B cell (primary cell): ENCODE measurements around the gene AHRR. TPM values are rescaled to one million over a fixed set of nuclear protein-coding genes. Genes with fewer than 3 reads are reported as not detected.
"Not testable (repeated sequence)": the region's sequence is repeated elsewhere in the genome, so short reads cannot be mapped to it uniquely, and the experiment has no call there.

Experiments used
- ATAC-seq: fragments of 200-7000 bp; cut with Tn5 transposase; one replicate; pipeline ENCODE4 v1.10.0; 2021; ENCODE audit warnings: low read depth, mild to moderate bottlenecking, moderate number of reproducible peaks, moderate library complexity
- CTCF ChIA-PET: fragments of 350-600 bp; sonication (Branson Sonifier 250); formaldehyde crosslinking; loops from one replicate; lab custom pipeline; 2021; ENCODE audit warnings: antibody characterized with exemption, inconsistent platforms; lab: Charles Lee
- POLR2A ChIA-PET: fragments of 350-600 bp; sonication (Branson Sonifier 250); formaldehyde crosslinking; loops from one replicate; lab custom pipeline; 2021; ENCODE audit warnings: antibody characterized with exemption; lab: Charles Lee
- DNase-seq: peaks from one replicate; pipeline ENCODE4 v3.0.0; 2013
- H2AFZ ChIP-seq: 2 replicates; pipeline ENCODE4 v1.6.1; 2012; ENCODE audit warnings: mild to moderate bottlenecking, low read depth, low read length; ENCODE audit not compliant: insufficient read depth, poor library complexity, severe bottlenecking
- H3K27ac ChIP-seq, 2 donors: 1 replicate in 1 of 2; 2 replicates in 1 of 2; pipeline ENCODE4 v1.5.1; 2012 to 2013; ENCODE audit warnings: low read length in 2 of 2, mild to moderate bottlenecking in 2 of 2, moderate library complexity in 1 of 2
- H3K27me3 ChIP-seq, 4 experiments: fragments of 200-600 bp in 1 of 4; sonication (generic) in 1 of 4; replicated peaks in 1 of 4; 1 replicate in 2 of 4; 2 replicates in 2 of 4; pipeline versions ENCODE4 v1.6.1 to v1.7.0; 2013 to 2016; ENCODE audit warnings: low read length in 3 of 4, mild to moderate bottlenecking in 2 of 4, mixed read lengths in 1 of 4, moderate library complexity in 1 of 4; ENCODE audit not compliant: insufficient read depth in 4 of 4, control insufficient read depth in 3 of 4; ENCODE audit errors: control extremely low read depth in 1 of 4
- H3K36me3 ChIP-seq, 2 experiments: replicated peaks in 1 of 2; 1 replicate in 1 of 2; 2 replicates in 1 of 2; pipeline versions ENCODE4 v1.6.1 to v1.7.1; 2013; ENCODE audit warnings: low read length in 1 of 2; ENCODE audit not compliant: insufficient read depth in 2 of 2, control insufficient read depth in 1 of 2; ENCODE audit errors: control extremely low read depth in 1 of 2, extremely low read depth in 1 of 2
- H3K4me1 ChIP-seq, 2 donors: fragments of 200-600 bp in 1 of 2; sonication (generic) in 1 of 2; 1 replicate in 1 of 2; 2 replicates in 1 of 2; pipeline versions ENCODE4 v1.5.1 to v1.6.1; 2013 to 2017; ENCODE audit warnings: low read length in 2 of 2; ENCODE audit not compliant: control insufficient read depth in 2 of 2, insufficient read depth in 2 of 2
- H3K4me2 ChIP-seq: replicated peaks from 2 replicates; pipeline ENCODE3; 2012; ENCODE audit warnings: mild to moderate bottlenecking, low read depth, low read length; ENCODE audit not compliant: poor library complexity, severe bottlenecking
- H3K4me3 ChIP-seq, 5 experiments: fragments of 200-600 bp in 1 of 5; sonication (generic) in 1 of 5; 1 replicate in 3 of 5; 2 replicates in 2 of 5; pipeline versions ENCODE4 v1.5.1 to v1.7.0; 2011 to 2016; ENCODE audit warnings: low read length in 4 of 5, mild to moderate bottlenecking in 4 of 5, low read depth in 2 of 5, control low read depth in 1 of 5, moderate library complexity in 1 of 5; ENCODE audit not compliant: insufficient read depth in 1 of 5; ENCODE audit errors: control extremely low read depth in 1 of 5, extremely low read depth in 1 of 5
- H3K79me2 ChIP-seq: fragments of 200-600 bp; sonication (generic); one replicate; pipeline ENCODE4 v1.6.0; 2016; ENCODE audit warnings: low read length; ENCODE audit not compliant: control insufficient read depth, insufficient read depth
- H3K9ac ChIP-seq: fragments of 200-600 bp; sonication (generic); 2 replicates; pipeline ENCODE4 v1.6.1; 2017; ENCODE audit warnings: mild to moderate bottlenecking, low read length, moderate library complexity
- H3K9me3 ChIP-seq, 3 donors: one replicate each; pipeline versions ENCODE4 v1.6.1 to v1.7.1; 2013; ENCODE audit warnings: low read length in 2 of 3; ENCODE audit not compliant: control insufficient read depth in 2 of 3, insufficient read depth in 1 of 3; ENCODE audit errors: control extremely low read depth in 1 of 3
- H4K20me1 ChIP-seq: 2 replicates; pipeline ENCODE4 v1.6.0; 2012; ENCODE audit warnings: mild to moderate bottlenecking, low read length; ENCODE audit not compliant: insufficient read depth, control insufficient read depth, poor library complexity, severe bottlenecking
- H3K27ac Mint-ChIP-seq: one replicate; pipeline ENCODE4 v1.8.0; 2021; ENCODE audit warnings: mixed read lengths
- H3K27me3 Mint-ChIP-seq: one replicate; pipeline ENCODE4 v1.8.0; 2021; ENCODE audit warnings: mixed read lengths
- H3K4me1 Mint-ChIP-seq: one replicate; pipeline ENCODE4 v1.8.0; 2021; ENCODE audit warnings: mixed read lengths
- H3K4me3 Mint-ChIP-seq: one replicate; pipeline ENCODE4 v1.8.0; 2021; ENCODE audit warnings: mixed read lengths
- H3K9me3 Mint-ChIP-seq: one replicate; pipeline ENCODE4 v1.8.0; 2022; ENCODE audit warnings: mixed read lengths; ENCODE audit not compliant: insufficient read depth
- CTCF ChIP-seq: fragments of 200-600 bp; IDR thresholded peaks from one replicate; pipeline ENCODE4 v1.8.0; 2022; ENCODE audit warnings: antibody characterized with exemption, mild to moderate bottlenecking
- EZH2 ChIP-seq: IDR thresholded peaks from 2 replicates; pipeline ENCODE4 v1.6.1; 2012; ENCODE audit warnings: borderline replicate concordance, low read depth, mild to moderate bottlenecking, moderate library complexity, low read length; ENCODE audit not compliant: insufficient read depth, poor library complexity, severe bottlenecking
- WGBS: methylation state at CpG from one replicate; pipeline ENCODE4 v1.1.5; 2013; ENCODE audit warnings: missing lambda C conversion rate; ENCODE audit not compliant: insufficient coverage; 5-methylcytosine and 5-hydroxymethylcytosine counted together
- intact Hi-C: fragments of 100-400 bp; cut with micrococcal nuclease; formaldehyde crosslinking; loops from one replicate; pipeline ENCODE4 v1.10.0; 2022
- polyA plus RNA-seq: library from polyadenylated mRNA; depleted of rRNA; stranded (reverse); fragments of >200 nt; gene quantifications from 2 replicates; pipeline ENCODE4 v1.2.3, GENCODE V29; 2012
- total RNA-seq, 2 donors: library from RNA; stranded (reverse); fragments of 120-200 nt in 1 of 2; gene quantifications; 1 replicate in 1 of 2; 2 replicates in 1 of 2; pipeline versions ENCODE4 v1.2.3 to v1.2.4, GENCODE V29; 2013 to 2022

Gene AHRR
- total and polyA plus RNA-seq, 2 donors (not counting 1 experiment from before 2014, with no cell fraction given): 0.13 to 1.7 TPM

GRCh38 chr5:485946-486491, 164.5 kb downstream of the AHRR start:
- Histone ChIP-seq H3K9ac (no peak overlapping the region), H3K4me1 (peaks cover 5 to 10% of the 10 kb centered on the region in 2 donors), H4K20me1 (no peaks in the 10 kb centered on the region), H3K79me2 (no peaks in the 10 kb centered on the region), H3K27me3 (peaks cover 0 to 40% (median 5%) of the 10 kb centered on the region in 4 experiments), H3K9me3 (peaks cover 0 to 15% (median 0%) of the 10 kb centered on the region in 3 donors), H2AFZ (no peak overlapping the region), H3K4me3 (no peak overlapping the region), H3K4me2 (peak overlapping the region; percentile 55), H3K36me3 (no peaks in the 10 kb centered on the region), H3K27ac (no peak overlapping the region)
- ChIA-PET POLR2A (no interaction called here), CTCF (no interaction called here)
- no peaks in the 10 kb centered on the region for H3K9me3 Mint-ChIP-seq
- H3K4me1 Mint-ChIP-seq: no peaks in the 10 kb centered on the region
- H3K4me3 Mint-ChIP-seq: no peak overlapping the region
- WGBS: 33% methylated on average over 13 of the region's 23 CpGs
- peaks cover 12% of the 10 kb centered on the region for H3K27me3 Mint-ChIP-seq
- DNase-seq (no peak), ATAC-seq (no peak)
- no peak overlapping the region for H3K27ac Mint-ChIP-seq
- TF ChIP-seq EZH2 (no peak), CTCF (no peak)
- intact Hi-C loops: no loop called here

GRCh38 chr5:486597-486996, 165.1 kb downstream of the AHRR start:
- H3K36me3 ChIP-seq, H3K9me3 Mint-ChIP-seq, H3K4me3 ChIP-seq, DNase-seq, H3K4me1 ChIP-seq, H3K4me3 Mint-ChIP-seq, H4K20me1 ChIP-seq, H2AFZ ChIP-seq, H3K79me2 ChIP-seq, POLR2A ChIA-PET, intact Hi-C loops, H3K4me1 Mint-ChIP-seq, ATAC-seq, H3K9ac ChIP-seq, CTCF ChIA-PET, H3K27me3 Mint-ChIP-seq, H3K4me2 ChIP-seq, H3K27ac ChIP-seq: not testable (repeated sequence)
- H3K27me3 ChIP-seq: peaks cover 0 to 37% (median 4%) of the 10 kb centered on the region in 4 experiments
- 97% methylated on average over 14 of the region's 22 CpGs for WGBS
- H3K9me3 ChIP-seq: peaks cover 0 to 15% (median 0%) of the 10 kb centered on the region in 3 donors
- peak overlapping the region; percentile 26 for H3K27ac Mint-ChIP-seq

Other genes with a start within 250 kb of the AHRR start
- gene PLEKHG4B, start 229.5 kb upstream of the AHRR start, total RNA-seq: 0.10 TPM in 1 of 2 replicates, not detected in the other
- gene PLEKHG4B, start 229.5 kb upstream of the AHRR start, polyA plus RNA-seq: 0.10 TPM in 1 of 2 replicates, not detected in the other
- gene LRRC14B, start 130.2 kb upstream of the AHRR start, total RNA-seq: not detected in 2 replicates
- gene LRRC14B, start 130.2 kb upstream of the AHRR start, polyA plus RNA-seq: 0.06 and 0.26 TPM in 2 replicates
- gene CCDC127, start 103.6 kb upstream of the AHRR start, total RNA-seq: 7.8 and 8.7 TPM in 2 replicates
- gene CCDC127, start 103.6 kb upstream of the AHRR start, polyA plus RNA-seq: 1.4 and 1.8 TPM in 2 replicates
- 137 and 143 TPM in 2 replicates for gene SDHA, start 103.4 kb upstream of the AHRR start, total RNA-seq
- 77.2 and 94.2 TPM in 2 replicates for gene SDHA, start 103.4 kb upstream of the AHRR start, polyA plus RNA-seq
- gene PDCD6, start 50.1 kb upstream of the AHRR start, total RNA-seq: 114 and 120 TPM in 2 replicates
- 139 and 162 TPM in 2 replicates for gene PDCD6, start 50.1 kb upstream of the AHRR start, polyA plus RNA-seq
- 92.6 and 97.1 TPM in 2 replicates for gene EXOC3, start 121.5 kb downstream of the AHRR start, total RNA-seq
- 44.0 and 57.2 TPM in 2 replicates for gene EXOC3, start 121.5 kb downstream of the AHRR start, polyA plus RNA-seq
- 0.84 and 1.3 TPM in 2 replicates for gene SLC9A3, start 202.7 kb downstream of the AHRR start, total RNA-seq
- 1.2 and 2.0 TPM in 2 replicates for gene SLC9A3, start 202.7 kb downstream of the AHRR start, polyA plus RNA-seq